Activated T-cell treated with anti-CD3 and anti-CD28 coated beads, Interleukin-2, amount 50 U/mL, for 1 hour (primary cell): ENCODE measurements around the gene AP2A2.
A peak's percentile ranks its signal among the peaks of the same experiment; 100 is the strongest.

Experiments
- DNase-seq: peaks from one replicate; pipeline ENCODE4 v3.0.0-alpha.2; 2020

Gene AP2A2

GRCh38 chr11:899724-900123 lies 25.9 kb upstream of the AP2A2 start:
- no peak for DNase-seq

- DNase-seq, result no peak
Observed at GRCh38 chr11:900545-900944, 25.1 kb upstream of the AP2A2 start.

GRCh38 chr11:901452-902061 lies 24.1 kb upstream of the AP2A2 start:
- no peak for DNase-seq

GRCh38 chr11:904380-904779 lies 21.3 kb upstream of the AP2A2 start:
- DNase-seq, result no peak

GRCh38 chr11:905952-906351 lies 19.7 kb upstream of the AP2A2 start:
- DNase-seq, result no peak

- no peak for DNase-seq
Observed at GRCh38 chr11:907668-908067, 18.0 kb upstream of the AP2A2 start.

- no peak for DNase-seq
Observed at GRCh38 chr11:908273-908672, 17.4 kb upstream of the AP2A2 start.

GRCh38 chr11:909406-909805 lies 16.3 kb upstream of the AP2A2 start:
- DNase-seq, result no peak

GRCh38 chr11:910044-910588 lies 15.6 kb upstream of the AP2A2 start:
- DNase-seq, result no peak

- DNase-seq, result peak; percentile 87
Observed at GRCh38 chr11:910589-911030, 15.1 kb upstream of the AP2A2 start, which contains the start of gene CHID1. TSS of gene CHID1 (minus strand) at chr11:910810. CDS start at chr11:904816, 5,994 bp downstream.

- DNase-seq, result no peak
Observed at GRCh38 chr11:911031-911889, 14.4 kb upstream of the AP2A2 start.

- DNase-seq, result no peak
Observed at GRCh38 chr11:911890-912219, 13.8 kb upstream of the AP2A2 start.

- DNase-seq, result no peak
Observed at GRCh38 chr11:912266-912665, 13.4 kb upstream of the AP2A2 start.

GRCh38 chr11:913043-913442 lies 12.6 kb upstream of the AP2A2 start:
- no peak for DNase-seq

- no peak for DNase-seq
Observed at GRCh38 chr11:914204-914603, 11.5 kb upstream of the AP2A2 start.

GRCh38 chr11:914747-915501 lies 10.7 kb upstream of the AP2A2 start:
- no peak for DNase-seq

- no peak for DNase-seq
Observed at GRCh38 chr11:917426-917825, 8.2 kb upstream of the AP2A2 start.

- DNase-seq, result no peak
Observed at GRCh38 chr11:921921-922678, 3.6 kb upstream of the AP2A2 start.

GRCh38 chr11:923691-924405 lies 1.8 kb upstream of the AP2A2 start:
- no peak for DNase-seq

- DNase-seq, result peak; percentile 27
Observed at GRCh38 chr11:924406-925157, 1.1 kb upstream of the AP2A2 start.

- no peak for DNase-seq
Observed at GRCh38 chr11:925158-925495, 543 bp upstream of the AP2A2 start.
